Natural killer cell (primary cell): Measurements from ENCODE around the gene CEP290. TPM values are rescaled to one million over a fixed set of nuclear protein-coding genes. Genes with fewer than 3 reads are reported as not detected.

Experiments
- ATAC-seq, 3 donors: fragments of 150-1000 bp in 2 of 3; fragments of 200-7000 bp in 1 of 3; cut with Tn5 transposase; 1 replicate in 1 of 3; 2 replicates in 2 of 3; pipeline ENCODE4 v1.10.0; 2021; ENCODE audit warnings: mild to moderate bottlenecking in 2 of 3, moderate library complexity in 2 of 3
- DNase-seq, 2 donors: peaks; one replicate each; pipeline versions ENCODE4 v3.0.0 to v3.0.0-alpha.2; 2013 to 2021; ENCODE audit warnings: mixed read lengths in 1 of 2
- H3K27ac ChIP-seq: one replicate; pipeline ENCODE4 v1.5.1; 2013; ENCODE audit warnings: mild to moderate bottlenecking, low read length
- H3K27me3 ChIP-seq: one replicate; pipeline ENCODE4 v1.6.1; 2013; ENCODE audit warnings: low read length; ENCODE audit not compliant: control insufficient read depth, insufficient read depth
- H3K36me3 ChIP-seq: one replicate; pipeline ENCODE4 v1.6.1; 2013; ENCODE audit warnings: low read length; ENCODE audit not compliant: control insufficient read depth, insufficient read depth
- H3K4me1 ChIP-seq: one replicate; pipeline ENCODE4 v1.6.1; 2013; ENCODE audit warnings: low read length; ENCODE audit not compliant: control insufficient read depth, insufficient read depth
- H3K4me3 ChIP-seq: one replicate; pipeline ENCODE4 v1.5.1; 2013; ENCODE audit warnings: low read length
- H3K9me3 ChIP-seq: one replicate; pipeline ENCODE4 v1.6.1; 2013; ENCODE audit warnings: low read length; ENCODE audit not compliant: control insufficient read depth, insufficient read depth
- H3K27ac Mint-ChIP-seq, 2 donors: one replicate each; pipeline ENCODE4 v1.8.0; 2022; ENCODE audit warnings: mild to moderate bottlenecking in 2 of 2, mixed read lengths in 2 of 2, moderate library complexity in 1 of 2
- H3K27me3 Mint-ChIP-seq, 2 donors: one replicate each; pipeline ENCODE4 v1.8.0; 2022; ENCODE audit warnings: low read depth in 2 of 2, mixed read lengths in 2 of 2
- H3K36me3 Mint-ChIP-seq: one replicate; pipeline ENCODE4 v1.8.0; 2022; ENCODE audit warnings: mixed read lengths
- H3K4me1 Mint-ChIP-seq, 2 donors: one replicate each; pipeline ENCODE4 v1.8.0; 2022; ENCODE audit warnings: mixed read lengths in 2 of 2
- H3K4me3 Mint-ChIP-seq: one replicate; pipeline ENCODE4 v1.8.0; 2022; ENCODE audit warnings: mild to moderate bottlenecking, moderate library complexity, mixed read lengths
- H3K9me3 Mint-ChIP-seq, 2 donors: one replicate each; pipeline ENCODE4 v1.8.0; 2022; ENCODE audit warnings: mixed read lengths in 2 of 2
- CTCF ChIP-seq: fragments of 200-600 bp; IDR thresholded peaks from one replicate; pipeline ENCODE4 v1.8.0; 2022; ENCODE audit warnings: antibody characterized with exemption
- WGBS: methylation state at CpG from one replicate; pipeline ENCODE4 v1.1.7; 2013; ENCODE audit warnings: missing lambda C conversion rate; ENCODE audit not compliant: insufficient coverage; 5-methylcytosine and 5-hydroxymethylcytosine counted together
- intact Hi-C: fragments of 100-400 bp; cut with micrococcal nuclease; formaldehyde crosslinking; loops from one replicate; pipeline ENCODE4 v1.14.2; 2022
- total RNA-seq, 4 donors: library from RNA; stranded (reverse); fragments of 120-200 nt in 1 of 4; gene quantifications; one replicate each; pipeline versions ENCODE4 v1.2.3 to v1.2.4, GENCODE V29; 2013 to 2022

The CEP290 gene
- total RNA-seq, 3 donors from 2014 or later (not counting 1 experiment from before 2014, with no cell fraction given): 14.3 to 23.6 (median 18.7) TPM

GRCh38 chr12:88083634-88084033 is 58.3 kb downstream of the CEP290 start:
- 100% methylated on average over 1 of the region's 3 CpGs for WGBS
- peaks cover 11% of the 10 kb centered on the region for H3K36me3 Mint-ChIP-seq

GRCh38 chr12:88081247-88081646 is 60.6 kb downstream of the CEP290 start:
- no peak for TF ChIP-seq CTCF
- H3K36me3 ChIP-seq: peaks cover 76% of the 10 kb centered on the region

More at GRCh38 chr12:88083634-88084033, 58.3 kb downstream of the CEP290 start:
- Histone ChIP-seq H3K36me3 (peaks cover 71% of the 10 kb centered on the region), H3K4me3 (no peak overlapping the region), H3K27me3 (no peaks in the 10 kb centered on the region), H3K27ac (no peak overlapping the region), H3K9me3 (no peaks in the 10 kb centered on the region), H3K4me1 (no peaks in the 10 kb centered on the region)
- Mint-ChIP-seq H3K27ac (no peak overlapping the region), H3K9me3 (no peaks in the 10 kb centered on the region), H3K27me3 (no peaks in the 10 kb centered on the region), H3K4me1 (no peaks in the 10 kb centered on the region), H3K4me3 (no peak overlapping the region)
- DNase-seq: no peak
- no peak for ATAC-seq
- TF ChIP-seq CTCF: no peak
- intact Hi-C loops: no loop called here

GRCh38 chr12:88067301-88067700 is 74.6 kb downstream of the CEP290 start:
- Mint-ChIP-seq H3K36me3 (peaks cover 28% of the 10 kb centered on the region), H3K27ac (no peak overlapping the region), H3K4me1 (peaks cover 4 to 12% of the 10 kb centered on the region in 2 donors), H3K4me3 (no peak overlapping the region), H3K27me3 (no peaks in the 10 kb centered on the region), H3K9me3 (no peaks in the 10 kb centered on the region)
- 96% methylated on average over 9 of the region's 9 CpGs for WGBS
- no peaks in the 10 kb centered on the region for H3K27me3 ChIP-seq
- ATAC-seq (no peak), DNase-seq (no peak)
- no peak for TF ChIP-seq CTCF
- no peaks in the 10 kb centered on the region for H3K9me3 ChIP-seq
- H3K4me3 ChIP-seq: no peak overlapping the region
- H3K36me3 ChIP-seq: peaks cover 16% of the 10 kb centered on the region
- H3K4me1 ChIP-seq: no peaks in the 10 kb centered on the region
- intact Hi-C loops: no loop called here
- H3K27ac ChIP-seq: no peak overlapping the region

More at GRCh38 chr12:88081247-88081646, 60.6 kb downstream of the CEP290 start:
- Mint-ChIP-seq H3K27me3 (no peaks in the 10 kb centered on the region), H3K27ac (no peak overlapping the region), H3K4me3 (no peak overlapping the region), H3K36me3 (peaks cover 23% of the 10 kb centered on the region), H3K4me1 (no peaks in the 10 kb centered on the region), H3K9me3 (no peaks in the 10 kb centered on the region)
- Histone ChIP-seq H3K4me1 (no peaks in the 10 kb centered on the region), H3K27ac (no peak overlapping the region), H3K9me3 (no peaks in the 10 kb centered on the region), H3K4me3 (no peak overlapping the region), H3K27me3 (no peaks in the 10 kb centered on the region)
- DNase-seq (no peak), ATAC-seq (no peak)
- intact Hi-C loops: no loop called here

- H3K36me3 Mint-ChIP-seq: peaks cover 12% of the 10 kb centered on the region
These were observed 78.5 kb downstream of the CEP290 start for GRCh38 chr12:88063375-88063774.

More at GRCh38 chr12:88063375-88063774, 78.5 kb downstream of the CEP290 start:
- no peak overlapping the region for H3K4me3 ChIP-seq
- no peak for TF ChIP-seq CTCF
- Mint-ChIP-seq H3K27me3 (no peaks in the 10 kb centered on the region), H3K9me3 (no peaks in the 10 kb centered on the region), H3K4me1 (peaks cover 4 to 13% of the 10 kb centered on the region in 2 donors), H3K4me3 (no peak overlapping the region), H3K27ac (peak overlapping the region in 1 of 2 donors; percentile 3)
- H3K4me1 ChIP-seq: no peaks in the 10 kb centered on the region
- no peaks in the 10 kb centered on the region for H3K9me3 ChIP-seq
- DNase-seq (no peak), ATAC-seq (peak in 1 of 3 donors; percentile 29)
- peaks cover 30% of the 10 kb centered on the region for H3K36me3 ChIP-seq
- intact Hi-C loops: no loop called here
- H3K27ac ChIP-seq: no peak overlapping the region
- WGBS: no CpG with 5 or more reads among the region's 2 CpGs
- no peaks in the 10 kb centered on the region for H3K27me3 ChIP-seq
